Raji (cell line): ENCODE data around the gene IL16.

Experiments used
- POLR2A ChIP-seq: IDR thresholded peaks from 2 replicates; pipeline ENCODE4 v1.6.1; 2011; ENCODE audit warnings: low read depth, low read length, control low read depth; ENCODE audit not compliant: insufficient read depth

The IL16 gene

DNA sequence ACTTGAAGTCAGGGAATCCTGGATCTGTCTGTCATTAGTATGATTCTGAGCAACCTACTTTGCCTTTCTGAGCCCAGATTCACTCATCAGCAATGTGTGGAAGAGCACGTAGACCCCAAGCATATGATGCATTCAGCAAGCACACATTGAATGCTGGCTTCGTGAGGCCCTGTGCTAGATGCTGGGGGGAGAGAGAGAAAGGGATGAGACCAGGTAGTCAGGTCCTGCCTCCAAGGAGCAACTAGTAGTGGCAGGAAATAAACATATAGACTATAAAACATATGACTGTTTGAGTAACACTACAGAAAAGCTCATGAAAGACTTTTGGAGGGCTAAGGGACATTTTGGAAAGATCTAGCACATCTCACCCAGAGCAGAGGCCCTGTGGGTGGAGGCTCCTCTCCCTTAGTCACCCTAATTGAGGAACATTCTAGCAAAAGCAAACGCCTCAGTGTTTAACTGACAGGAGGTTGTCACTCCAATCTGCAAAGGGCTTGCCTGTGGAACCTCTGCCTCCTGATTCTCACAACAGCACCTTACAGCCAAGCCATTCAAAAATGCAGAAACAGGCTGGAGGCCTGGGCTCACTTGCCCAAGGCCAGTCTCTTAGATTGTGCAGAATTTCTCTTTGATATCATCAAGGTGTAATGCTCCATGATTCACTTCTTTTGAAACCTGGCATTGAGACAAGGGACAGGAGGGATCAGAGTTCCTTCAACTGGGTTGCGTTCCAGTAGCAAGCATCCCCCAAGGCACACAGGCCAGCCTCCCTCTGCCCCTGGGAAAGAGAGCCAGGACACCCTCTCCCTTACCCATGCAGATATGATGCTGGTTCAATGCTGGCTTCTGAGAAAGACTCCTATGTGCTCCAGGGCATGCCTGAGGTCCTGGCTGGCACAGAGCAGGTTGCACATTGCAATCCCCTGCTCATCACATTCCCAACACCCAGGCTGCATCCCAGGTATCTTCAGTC, 101.2 kb downstream of the IL16 start:
- TF ChIP-seq POLR2A: 0 out of 2 replicates have a peak, but pooled peaks have one; percentile 25

DNA sequence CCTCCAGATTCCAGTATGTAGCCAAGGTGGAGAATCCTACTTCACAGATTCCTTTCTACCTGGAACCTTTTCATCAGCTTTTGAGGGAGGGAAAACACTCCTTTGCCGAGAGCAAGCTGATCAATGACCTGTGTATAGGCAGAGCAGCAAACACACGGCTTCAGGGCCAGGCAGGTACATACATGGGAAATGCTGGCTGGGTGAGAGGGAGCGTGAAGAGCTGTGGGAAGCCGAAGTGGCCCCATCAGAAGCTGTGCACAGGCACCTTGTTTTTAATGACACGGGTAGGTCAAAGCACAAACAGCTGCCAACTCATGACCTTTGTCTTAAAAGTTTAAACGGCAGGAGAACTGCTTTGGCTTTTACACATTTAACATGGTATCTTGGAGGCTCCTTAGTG, 101.9 kb downstream of the IL16 start:
- TF ChIP-seq POLR2A: no peak

DNA sequence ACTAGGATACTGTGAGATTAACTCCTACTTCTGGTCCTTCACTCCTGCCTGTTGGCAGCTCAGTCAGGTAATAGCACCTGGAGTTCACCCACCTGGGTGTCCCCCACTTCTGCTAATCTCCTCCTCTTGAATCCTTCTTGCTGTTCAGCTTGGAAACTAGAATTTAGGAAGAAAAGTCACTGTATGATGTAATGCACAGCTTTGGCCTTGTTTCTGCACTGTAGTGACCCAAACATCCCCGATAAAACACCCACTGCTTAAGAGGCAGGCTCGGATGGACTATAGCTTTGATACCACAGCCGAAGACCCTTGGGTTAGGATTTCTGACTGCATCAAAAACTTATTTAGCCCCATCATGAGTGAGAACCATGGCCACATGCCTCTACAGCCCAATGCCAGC, 102.5 kb downstream of the IL16 start:
- TF ChIP-seq POLR2A: no peak

DNA sequence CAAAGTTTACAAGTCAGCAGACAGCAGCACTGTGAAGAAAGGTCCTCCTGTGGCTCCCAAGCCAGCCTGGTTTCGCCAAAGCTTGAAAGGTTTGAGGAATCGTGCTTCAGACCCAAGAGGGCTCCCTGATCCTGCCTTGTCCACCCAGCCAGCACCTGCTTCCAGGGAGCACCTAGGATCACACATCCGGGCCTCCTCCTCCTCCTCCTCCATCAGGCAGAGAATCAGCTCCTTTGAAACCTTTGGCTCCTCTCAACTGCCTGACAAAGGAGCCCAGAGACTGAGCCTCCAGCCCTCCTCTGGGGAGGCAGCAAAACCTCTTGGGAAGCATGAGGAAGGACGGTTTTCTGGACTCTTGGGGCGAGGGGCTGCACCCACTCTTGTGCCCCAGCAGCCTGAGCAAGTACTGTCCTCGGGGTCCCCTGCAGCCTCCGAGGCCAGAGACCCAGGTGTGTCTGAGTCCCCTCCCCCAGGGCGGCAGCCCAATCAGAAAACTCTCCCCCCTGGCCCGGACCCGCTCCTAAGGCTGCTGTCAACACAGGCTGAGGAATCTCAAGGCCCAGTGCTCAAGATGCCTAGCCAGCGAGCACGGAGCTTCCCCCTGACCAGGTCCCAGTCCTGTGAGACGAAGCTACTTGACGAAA, 103.1 kb downstream of the IL16 start:
- TF ChIP-seq POLR2A: no peak

DNA sequence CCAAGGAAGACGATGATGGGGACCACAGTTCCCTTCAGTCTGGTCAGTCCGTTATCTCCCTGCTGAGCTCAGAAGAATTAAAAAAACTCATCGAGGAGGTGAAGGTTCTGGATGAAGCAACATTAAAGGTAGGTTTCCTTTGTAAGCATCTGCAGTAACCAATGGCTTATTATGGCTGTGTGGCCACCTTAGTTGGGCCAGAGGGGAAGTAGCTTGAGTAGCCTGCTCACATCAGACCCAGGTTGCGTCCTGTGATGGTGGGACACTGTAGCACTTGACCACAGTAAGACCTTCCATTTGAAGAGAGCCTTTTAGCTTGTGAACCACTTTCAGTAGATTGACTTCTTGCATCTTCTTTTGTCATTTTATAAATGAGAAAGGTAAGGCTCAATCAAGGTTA, 104.7 kb downstream of the IL16 start:
- no peak for TF ChIP-seq POLR2A

DNA sequence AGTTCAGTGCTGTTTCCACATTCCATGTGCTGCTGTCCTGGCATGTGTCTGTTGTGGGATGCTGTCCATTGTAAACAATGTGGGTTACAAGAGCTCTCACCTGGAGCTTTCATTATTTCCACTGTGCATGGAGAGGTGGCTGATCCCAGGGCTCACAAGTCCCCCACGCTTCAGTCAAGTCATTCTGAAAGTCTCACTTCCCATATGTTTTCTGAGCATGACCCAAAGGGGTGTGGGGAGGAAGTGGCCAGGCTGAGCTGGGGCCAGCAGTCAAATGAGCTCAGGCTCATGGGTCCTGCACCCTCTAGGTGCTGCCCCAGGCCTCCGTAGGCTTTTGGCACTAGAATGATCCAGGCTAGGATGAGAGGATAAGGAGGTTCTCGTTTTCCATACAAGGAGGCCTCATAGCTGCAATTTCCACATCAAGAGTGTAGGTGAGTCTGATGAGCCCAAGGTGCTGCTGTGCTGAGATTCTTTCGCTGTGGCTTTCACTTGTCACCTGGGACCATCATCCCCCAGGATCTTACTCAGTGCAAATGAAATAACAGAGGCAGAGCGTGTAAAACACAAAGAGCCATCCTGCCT, 105.2 kb downstream of the IL16 start:
- TF ChIP-seq POLR2A: no peak

DNA sequence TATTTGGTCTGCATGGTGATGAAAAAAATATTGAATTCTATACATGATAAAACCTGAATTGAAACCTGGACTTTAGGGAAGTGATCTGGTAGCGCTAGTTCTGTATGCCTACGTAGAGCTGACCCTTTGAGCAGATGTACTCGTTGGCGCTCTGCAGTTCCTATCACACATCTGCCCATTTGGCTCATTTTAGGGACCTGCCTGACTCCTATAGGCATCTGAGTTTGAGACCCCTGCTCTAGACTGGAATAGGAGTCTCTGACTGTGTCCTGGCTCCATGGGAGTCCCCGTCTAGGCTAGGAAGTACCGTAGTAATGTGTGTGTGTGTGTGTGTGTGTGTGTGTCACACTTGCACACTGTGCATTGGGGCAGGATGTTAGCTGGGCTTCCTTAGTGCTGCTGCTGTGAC, 106.0 kb downstream of the IL16 start:
- no peak for TF ChIP-seq POLR2A

DNA sequence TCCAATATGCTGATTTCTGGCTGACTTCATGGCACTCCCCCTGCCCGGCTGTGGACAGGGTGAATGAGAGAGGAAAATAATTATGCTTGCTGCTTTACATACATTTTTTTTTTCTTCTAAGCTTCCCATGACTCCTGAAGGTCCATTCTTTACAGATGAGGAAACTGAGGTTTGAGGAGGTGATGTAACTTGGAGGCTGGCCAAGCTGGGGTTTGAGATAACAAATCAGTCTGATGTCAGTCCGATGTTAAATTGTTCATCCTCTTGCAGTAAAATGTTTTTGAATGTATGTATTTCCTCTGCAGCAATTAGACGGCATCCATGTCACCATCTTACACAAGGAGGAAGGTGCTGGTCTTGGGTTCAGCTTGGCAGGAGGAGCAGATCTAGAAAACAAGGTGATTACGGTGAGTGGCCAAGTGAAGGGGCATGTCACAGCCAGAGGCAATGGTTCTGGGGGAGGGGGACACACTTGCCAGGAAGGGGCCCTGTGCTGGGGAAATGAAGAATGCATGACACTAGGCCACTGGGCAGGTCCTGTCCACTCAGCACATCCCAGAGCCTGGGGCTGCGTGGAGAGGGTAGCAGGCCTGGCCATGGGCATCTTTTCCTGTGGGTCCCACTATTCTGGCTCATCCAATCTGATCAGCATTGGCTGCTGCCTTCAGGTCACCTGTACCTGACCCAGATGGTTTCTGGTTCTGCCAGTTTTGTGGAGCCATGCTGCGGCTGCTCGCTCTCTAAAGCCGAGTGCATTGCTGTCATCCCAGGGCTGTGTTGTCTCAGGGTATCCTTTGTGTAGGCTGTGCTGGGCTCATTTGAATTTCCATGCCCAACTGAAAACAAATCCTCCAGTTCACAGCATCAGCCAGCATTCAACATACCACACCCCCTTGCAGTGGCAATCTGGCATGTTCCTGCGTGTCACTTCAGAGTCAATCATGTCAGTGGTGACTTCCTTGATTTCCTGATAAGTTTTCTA, 106.9 kb downstream of the IL16 start:
- no peak for TF ChIP-seq POLR2A

DNA sequence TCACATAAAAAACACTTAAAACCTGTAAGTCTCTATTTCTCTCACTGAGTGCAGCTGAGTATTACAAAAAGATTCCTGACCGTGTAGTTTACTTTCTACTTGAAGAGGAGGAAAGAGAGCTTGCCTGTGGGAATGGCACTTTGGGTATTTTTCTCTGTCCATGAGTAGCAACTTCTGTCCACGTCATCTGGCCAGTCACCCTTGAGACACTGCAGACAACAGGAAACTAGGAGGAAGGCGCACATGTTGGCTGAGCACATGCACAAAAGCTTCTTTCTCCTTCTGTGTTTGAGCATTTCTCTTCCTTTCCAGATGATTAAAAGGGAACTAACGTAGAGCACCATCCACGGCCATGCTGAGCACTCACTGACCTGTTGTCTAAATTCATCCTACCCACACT, 107.5 kb downstream of the IL16 start:
- no peak for TF ChIP-seq POLR2A

DNA sequence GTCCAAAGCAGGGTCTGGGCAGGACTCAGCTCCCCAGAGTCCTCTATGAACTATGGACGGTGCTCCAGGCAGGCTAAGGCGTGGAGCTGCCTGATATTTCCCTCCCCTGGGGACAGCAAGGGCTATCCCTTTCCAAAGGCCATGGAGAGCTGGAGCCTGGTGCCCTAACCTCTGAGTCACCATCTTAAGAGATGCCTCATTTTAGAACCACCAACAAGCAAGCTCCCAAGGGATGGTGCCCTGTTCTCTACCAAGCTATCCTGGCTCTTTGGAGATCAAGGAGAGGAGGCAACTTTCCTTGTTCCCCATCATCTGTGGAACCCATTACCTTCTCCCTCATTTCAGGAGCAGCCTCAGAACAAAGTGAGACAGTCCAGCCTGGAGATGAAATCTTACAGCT, 111.6 kb downstream of the IL16 start:
- no peak for TF ChIP-seq POLR2A

DNA sequence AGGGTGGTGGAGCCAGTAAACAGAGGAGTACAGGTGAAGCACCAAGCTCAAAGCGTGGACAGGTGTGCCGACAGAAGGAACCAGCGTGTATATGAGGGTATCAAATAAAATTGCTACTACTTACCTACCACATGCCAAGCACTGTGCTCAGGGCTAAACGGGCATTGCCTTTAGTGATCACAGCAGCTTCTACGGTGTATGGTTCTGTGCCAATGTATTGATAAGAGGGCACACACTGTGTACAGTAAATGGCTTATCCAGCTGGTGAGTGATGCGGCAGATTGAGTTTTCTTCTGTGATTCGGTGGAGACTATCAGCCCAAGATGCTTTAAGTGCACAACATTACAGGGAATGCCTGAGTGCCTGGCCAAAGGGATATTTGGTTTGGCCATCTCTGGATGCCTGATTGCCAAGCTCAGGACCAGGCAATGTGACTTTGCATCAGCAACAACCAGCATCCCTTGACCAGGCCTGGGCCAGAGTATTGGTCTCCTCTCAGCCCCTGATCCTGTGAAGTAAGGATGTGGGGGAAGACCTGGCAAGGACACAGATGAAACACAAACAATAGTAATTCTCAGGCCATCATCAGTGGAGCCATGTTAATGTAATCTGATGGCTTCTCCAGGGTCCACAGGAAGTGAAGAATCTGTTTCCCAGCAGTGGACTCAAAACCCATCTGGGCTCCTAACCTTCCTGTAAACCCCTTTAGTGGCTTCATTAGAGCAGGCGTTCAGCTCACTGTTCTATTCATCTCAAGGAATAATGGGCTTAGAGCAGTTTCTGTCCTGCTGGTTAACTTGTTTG, 113.2 kb downstream of the IL16 start:
- TF ChIP-seq POLR2A: no peak

DNA sequence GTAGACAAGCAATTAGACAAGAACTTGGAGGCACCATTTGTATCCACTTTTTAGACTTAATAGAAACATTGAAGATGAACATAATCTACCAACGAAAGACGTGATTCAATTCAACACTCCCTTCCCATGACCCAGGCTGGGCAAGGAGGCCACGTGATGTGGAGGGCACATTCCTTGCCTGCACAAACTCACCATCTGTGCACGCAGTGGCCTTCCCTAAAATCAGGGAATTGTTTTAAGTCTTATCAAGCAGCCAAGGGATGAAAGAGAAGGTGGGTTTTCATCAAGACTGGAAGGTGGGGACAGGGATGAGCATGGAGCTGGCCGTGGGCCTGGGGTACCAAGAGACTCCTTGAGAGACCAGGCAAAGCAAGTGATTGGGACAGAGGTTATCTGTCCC, 113.8 kb downstream of the IL16 start:
- no peak for TF ChIP-seq POLR2A

DNA sequence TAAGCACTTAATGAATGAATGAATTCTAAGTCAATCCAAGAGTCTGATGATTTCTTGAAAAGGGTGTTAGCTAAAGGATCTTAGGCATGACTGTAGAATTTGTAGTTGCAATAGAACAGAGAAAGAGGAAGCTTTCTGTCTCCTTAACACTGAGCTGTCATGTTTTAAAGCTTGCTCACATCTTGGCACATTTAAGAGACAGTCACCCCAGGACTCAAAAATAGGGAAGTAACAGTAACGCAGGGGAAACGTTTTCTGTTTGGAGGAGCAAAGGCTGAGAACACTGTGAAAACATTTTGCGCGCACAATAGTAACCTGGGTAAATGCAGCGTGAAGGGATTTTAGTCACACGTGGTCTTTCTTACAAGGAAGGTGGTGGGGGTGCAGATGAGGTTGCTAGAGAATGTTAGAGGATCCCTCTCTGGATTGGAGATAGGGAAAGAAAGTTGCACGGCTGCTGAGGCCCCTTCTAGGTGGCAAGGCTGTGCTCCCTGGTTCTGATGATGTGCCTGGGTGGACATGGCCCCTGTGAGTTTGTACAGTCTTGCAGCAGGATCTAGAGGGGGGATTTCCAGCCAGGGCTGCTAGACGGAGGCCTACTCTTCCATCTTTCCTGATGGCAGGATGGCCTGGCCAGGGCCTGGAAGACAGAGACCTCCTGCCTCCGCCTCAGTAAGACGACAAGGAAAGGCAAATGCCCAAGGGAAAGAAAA, 115.2 kb downstream of the IL16 start:
- TF ChIP-seq POLR2A: no peak

DNA sequence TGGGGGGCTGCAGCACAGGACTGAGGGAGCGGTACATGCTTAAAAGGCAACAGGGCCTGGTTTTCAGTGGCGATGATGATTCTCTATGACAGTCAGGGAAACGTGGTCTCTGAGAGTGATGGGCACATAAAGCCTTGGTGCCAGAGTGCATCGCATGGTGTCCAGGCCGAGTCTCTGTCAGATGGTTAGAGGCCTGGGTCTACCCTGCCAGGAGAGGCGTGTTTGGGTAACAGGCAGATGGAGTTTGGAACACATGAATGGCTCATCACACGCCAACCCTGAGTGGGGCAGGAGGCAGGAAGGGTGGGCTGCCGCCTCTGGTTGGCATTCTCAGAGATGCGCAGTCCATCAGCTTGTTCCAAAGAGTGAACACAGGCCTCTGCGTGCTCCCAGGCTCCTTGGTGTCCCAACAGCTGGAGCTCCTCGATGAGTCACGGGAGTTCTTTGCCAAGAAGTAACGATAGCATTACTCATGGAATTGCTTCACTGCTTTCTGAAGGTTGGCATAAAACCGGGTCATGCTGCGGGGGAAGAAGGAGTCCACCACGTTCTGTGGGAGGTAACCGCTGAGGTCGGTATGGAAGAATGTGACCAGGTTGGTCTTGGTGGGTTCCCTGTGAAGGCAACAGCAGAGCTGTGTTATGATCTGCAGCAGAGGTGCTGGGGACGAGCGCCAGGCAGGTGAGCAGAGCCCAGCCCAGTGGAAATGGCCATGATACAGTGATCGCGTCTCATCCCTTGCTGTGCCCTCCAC, 116.3 kb downstream of the IL16 start:
- TF ChIP-seq POLR2A: no peak
